GM12878 (cell line): Measurements from ENCODE around the gene ANAPC5. TPM values are rescaled to one million over a fixed set of nuclear protein-coding genes. Genes with fewer than 3 reads are reported as not detected.
A peak's percentile ranks its signal among the peaks of the same experiment; 100 is the strongest.

Experiments
- ATAC-seq: fragments of 200-7000 bp; cut with Tn5 transposase; 3 replicates; pipeline ENCODE4 v1.9.1; 2020; ENCODE audit warnings: mild to moderate bottlenecking, moderate library complexity
- BruUV-seq: library from RNA; stranded (reverse); fragments of 400-500 nt; replicated peaks from 2 replicates; lab custom pipeline; 2021; lab: Mats Ljungman, UMichigan
- CTCF ChIA-PET: fragments of 300-600 bp; sonication (Branson Sonifier 250); formaldehyde crosslinking; extraction: SDS; loops from one replicate; lab custom pipeline; 2021; ENCODE audit warnings: inconsistent platforms; lab: Yijun Ruan, JAX
- POLR2A ChIA-PET: fragments of 350-600 bp; formaldehyde crosslinking; extraction: SDS; loops from one replicate; lab custom pipeline; 2021; ENCODE audit warnings: inconsistent platforms; lab: Charles Lee
- RAD21 ChIA-PET: fragments of 300-600 bp; sonication (Branson Sonifier 250); formaldehyde crosslinking; loops from one replicate; lab custom pipeline; 2023; ENCODE audit warnings: antibody characterized with exemption; ENCODE audit not compliant: unreplicated experiment; lab: Charles Lee
- SMC1A ChIA-PET: fragments of 300-600 bp; sonication (Branson Sonifier 250); formaldehyde crosslinking; loops from one replicate; lab custom pipeline; 2023; ENCODE audit not compliant: unreplicated experiment, uncharacterized antibody; lab: Charles Lee
- DNase-seq: peaks from one replicate; pipeline ENCODE4 v3.0.0-alpha.2; 2011; ENCODE audit warnings: low read depth, low spot score
- FAIRE-seq: peaks from 3 replicates; lab custom pipeline; 2011; peaks lifted over from hg19 to GRCh38; lab: Jason Lieb, UNC
- H2AFZ ChIP-seq: 2 replicates; pipeline ENCODE4 v1.6.0; 2011; ENCODE audit warnings: low read depth, low read length, control low read depth; ENCODE audit not compliant: control insufficient read depth
- H3K27ac ChIP-seq: 2 replicates; pipeline ENCODE4 v1.5.1; 2011; ENCODE audit warnings: control low read depth; ENCODE audit not compliant: control insufficient read depth, insufficient read depth
- H3K27me3 ChIP-seq, 2 experiments: replicated peaks in 1 of 2; 2 replicates each; pipeline versions ENCODE4 v1.6.0 to v1.6.1; 2011; ENCODE audit warnings: low read length in 1 of 2; ENCODE audit not compliant: control insufficient read depth in 2 of 2, insufficient read depth in 2 of 2
- H3K36me3 ChIP-seq, 2 experiments: 2 replicates each; pipeline ENCODE4 v1.5.1; 2011; ENCODE audit warnings: low read length in 1 of 2; ENCODE audit not compliant: control insufficient read depth in 2 of 2, insufficient read depth in 2 of 2
- H3K4me1 ChIP-seq: 2 replicates; pipeline ENCODE4 v1.6.1; 2011; ENCODE audit warnings: mild to moderate bottlenecking, low read length, moderate library complexity, mixed read lengths; ENCODE audit not compliant: control insufficient read depth, insufficient read depth
- H3K4me2 ChIP-seq: 2 replicates; pipeline ENCODE4 v1.6.0; 2011; ENCODE audit warnings: control low read depth; ENCODE audit not compliant: control insufficient read depth, insufficient read depth
- H3K4me3 ChIP-seq: fragments of 200-600 bp; sonication (generic); 2 replicates; pipeline ENCODE4 v1.5.1; 2016
- H3K79me2 ChIP-seq: 2 replicates; pipeline ENCODE4 v1.6.0; 2011; ENCODE audit warnings: low read length; ENCODE audit not compliant: control insufficient read depth, insufficient read depth
- H3K9ac ChIP-seq: 2 replicates; pipeline ENCODE4 v1.8.0; 2011; ENCODE audit warnings: low read length, control low read depth, mixed read lengths; ENCODE audit not compliant: control insufficient read depth, insufficient read depth
- H3K9me3 ChIP-seq: replicated peaks from 3 replicates; pipeline ENCODE4 v1.5.1; 2011; ENCODE audit warnings: mild to moderate bottlenecking, low read length; ENCODE audit not compliant: control insufficient read depth, insufficient read depth
- H4K20me1 ChIP-seq: 2 replicates; pipeline ENCODE4 v1.6.0; 2011; ENCODE audit not compliant: control insufficient read depth, insufficient read depth
- HCFC1 ChIP-seq: fragments of 150-350 bp; IDR thresholded peaks from 2 replicates; pipeline ENCODE4 v1.6.1; 2014; ENCODE audit warnings: low read length
- NR2F1 ChIP-seq: fragments of 450-650 bp; conservative IDR thresholded peaks from 2 replicates; pipeline ENCODE4 v1.6.1; 2017; ENCODE audit warnings: mild to moderate bottlenecking
- SMARCA5 ChIP-seq: fragments of 450-650 bp; IDR thresholded peaks from 2 replicates; pipeline ENCODE4 v1.6.1; 2017; ENCODE audit warnings: mild to moderate bottlenecking
- WGBS: methylation state at CpG from one replicate; pipeline ENCODE4 v1.1.6; 2016; ENCODE audit warnings: low lambda C conversion rate; ENCODE audit not compliant: insufficient replicate concordance, insufficient coverage; ENCODE audit errors: missing lambda C conversion rate; 5-methylcytosine and 5-hydroxymethylcytosine counted together
- in situ Hi-C: fragments of 300-500 bp; cut with MboI; formaldehyde crosslinking; loops from 9 replicates; pipeline ENCODE4 v1.14.3; 2018; ENCODE audit warnings: mixed read lengths
- intact Hi-C: fragments of 100-400 bp; cut with micrococcal nuclease; formaldehyde crosslinking; loops from one replicate; pipeline ENCODE4 v1.14.2; 2022; ENCODE audit not compliant: unreplicated experiment
- polyA plus RNA-seq, 11 experiments: library from polyadenylated mRNA; depleted of rRNA in 4 of 11; unstranded in 6 of 11; stranded (reverse) in 5 of 11; fragments of >200 nt; fragmentation: Nextera tagmentation in 4 of 11; fragmentation: Illumina TruSeq in 1 of 11; extraction: Ambion mirVana in 4 of 11; extraction: Trizol in 1 of 11; gene quantifications; 1 replicate in 1 of 11; 2 replicates in 10 of 11; pipeline versions ENCODE4 v1.2.1 to v1.2.3, GENCODE V29; 2011 to 2016; ENCODE audit warnings: inconsistent platforms in 2 of 11, missing spikeins in 2 of 11, low read depth in 1 of 11
- total RNA-seq, 4 experiments: library from RNA; depleted of rRNA in 3 of 4; stranded (reverse); fragments of >200 nt in 3 of 4; fragmentation: Illumina TruSeq in 1 of 4; extraction: Trizol in 1 of 4; gene quantifications; 2 replicates each; pipeline versions ENCODE4 v1.2.1 to v1.2.3, GENCODE V29; 2013 to 2021
- TF ChIP-seq, protein P1 (sequence below): IDR thresholded peaks from 2 replicates; pipeline ENCODE4 v1.6.1; 2012; ENCODE audit warnings: low read depth, low read length, improper control_type of control experiment
- TF ChIP-seq, protein P2 (sequence below): fragments of 450-650 bp; IDR thresholded peaks from 2 replicates; pipeline ENCODE4 v1.6.1; 2017; ENCODE audit warnings: borderline replicate concordance
- TF ChIP-seq, protein P3 (sequence below): fragments of 450-650 bp; IDR thresholded peaks from 2 replicates; pipeline ENCODE4 v1.6.1; 2016; ENCODE audit warnings: mild to moderate bottlenecking

The ANAPC5 gene
- total and polyA plus RNA-seq, 10 of the 15 experiments (the other 5 are each of a cell fraction or from before 2014, with no cell fraction given) = 102 to 227 (median 166) TPM

DNA sequence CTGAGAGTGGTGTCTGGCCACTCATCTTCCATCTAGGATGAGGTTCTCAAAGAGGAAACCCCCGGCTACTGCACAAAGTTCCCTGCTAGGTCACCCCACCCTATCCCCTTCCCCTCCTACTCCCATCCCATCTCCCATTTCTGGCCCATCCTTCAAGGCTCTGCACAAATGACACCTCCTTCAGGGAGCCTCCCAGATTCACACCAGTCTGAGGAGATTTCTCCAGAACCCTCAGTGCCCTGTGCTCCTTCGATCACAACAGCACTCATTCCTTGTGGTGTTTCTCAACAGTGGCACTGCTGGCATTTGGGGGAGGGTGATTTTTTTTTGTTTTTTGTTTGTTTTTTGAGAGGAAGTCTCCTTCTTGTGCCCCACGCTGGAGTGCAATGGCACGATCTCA lies 58.6 kb downstream of the ANAPC5 start:
- ATAC-seq = no peak
- Histone ChIP-seq H3K27ac (no peak overlapping the region), H4K20me1 (no peaks in the 10 kb centered on the region; the same call in 1 of the 2 replicates), H3K4me1 (peaks cover 16% of the 10 kb centered on the region), H3K27me3 (no peaks in the 10 kb centered on the region), H3K4me2 (peak overlapping the region; percentile 25; the same call in 1 of the 2 replicates), H3K79me2 (peaks cover 38% of the 10 kb centered on the region), H3K9me3 (no peaks in the 10 kb centered on the region), H3K9ac (peak overlapping the region; percentile 16; the same call in 1 of the 2 replicates), H3K36me3 (peaks cover 0 to 8% of the 10 kb centered on the region in 2 experiments; a peak in 1 of 4 replicates), H3K4me3 (no peak overlapping the region), H2AFZ (no peak overlapping the region)
- intact Hi-C loops (no loop called here), in situ Hi-C loops (no loop called here)
- 98% methylated on average over 4 of the region's 4 CpGs for WGBS
- TF ChIP-seq, protein P1, sequence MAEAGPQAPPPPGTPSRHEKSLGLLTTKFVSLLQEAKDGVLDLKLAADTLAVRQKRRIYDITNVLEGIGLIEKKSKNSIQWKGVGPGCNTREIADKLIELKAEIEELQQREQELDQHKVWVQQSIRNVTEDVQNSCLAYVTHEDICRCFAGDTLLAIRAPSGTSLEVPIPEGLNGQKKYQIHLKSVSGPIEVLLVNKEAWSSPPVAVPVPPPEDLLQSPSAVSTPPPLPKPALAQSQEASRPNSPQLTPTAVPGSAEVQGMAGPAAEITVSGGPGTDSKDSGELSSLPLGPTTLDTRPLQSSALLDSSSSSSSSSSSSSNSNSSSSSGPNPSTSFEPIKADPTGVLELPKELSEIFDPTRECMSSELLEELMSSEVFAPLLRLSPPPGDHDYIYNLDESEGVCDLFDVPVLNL = no peak
- no peak for TF ChIP-seq HCFC1
- TF ChIP-seq NR2F1 = no peak
- 0 out of 2 replicates have a peak, but pooled peaks have one; percentile 34 for TF ChIP-seq SMARCA5
- TF ChIP-seq, protein P2, sequence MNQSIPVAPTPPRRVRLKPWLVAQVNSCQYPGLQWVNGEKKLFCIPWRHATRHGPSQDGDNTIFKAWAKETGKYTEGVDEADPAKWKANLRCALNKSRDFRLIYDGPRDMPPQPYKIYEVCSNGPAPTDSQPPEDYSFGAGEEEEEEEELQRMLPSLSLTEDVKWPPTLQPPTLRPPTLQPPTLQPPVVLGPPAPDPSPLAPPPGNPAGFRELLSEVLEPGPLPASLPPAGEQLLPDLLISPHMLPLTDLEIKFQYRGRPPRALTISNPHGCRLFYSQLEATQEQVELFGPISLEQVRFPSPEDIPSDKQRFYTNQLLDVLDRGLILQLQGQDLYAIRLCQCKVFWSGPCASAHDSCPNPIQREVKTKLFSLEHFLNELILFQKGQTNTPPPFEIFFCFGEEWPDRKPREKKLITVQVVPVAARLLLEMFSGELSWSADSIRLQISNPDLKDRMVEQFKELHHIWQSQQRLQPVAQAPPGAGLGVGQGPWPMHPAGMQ = no peak
- TF ChIP-seq, protein P3, sequence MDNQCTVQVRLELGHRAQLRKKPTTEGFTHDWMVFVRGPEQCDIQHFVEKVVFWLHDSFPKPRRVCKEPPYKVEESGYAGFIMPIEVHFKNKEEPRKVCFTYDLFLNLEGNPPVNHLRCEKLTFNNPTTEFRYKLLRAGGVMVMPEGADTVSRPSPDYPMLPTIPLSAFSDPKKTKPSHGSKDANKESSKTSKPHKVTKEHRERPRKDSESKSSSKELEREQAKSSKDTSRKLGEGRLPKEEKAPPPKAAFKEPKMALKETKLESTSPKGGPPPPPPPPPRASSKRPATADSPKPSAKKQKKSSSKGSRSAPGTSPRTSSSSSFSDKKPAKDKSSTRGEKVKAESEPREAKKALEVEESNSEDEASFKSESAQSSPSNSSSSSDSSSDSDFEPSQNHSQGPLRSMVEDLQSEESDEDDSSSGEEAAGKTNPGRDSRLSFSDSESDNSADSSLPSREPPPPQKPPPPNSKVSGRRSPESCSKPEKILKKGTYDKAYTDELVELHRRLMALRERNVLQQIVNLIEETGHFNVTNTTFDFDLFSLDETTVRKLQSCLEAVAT = peak; percentile 33; the same call in 1 of the 2 replicates
- BruUV-seq = no TSS peak
- DNase-seq = no peak
- ChIA-PET SMC1A (interaction anchor here (1.1 to 2.7 kb wide), 2 partner anchors 22 to 35 kb away, joined by 3 to 20 read pairs; no protein-coding TSS in a partner anchor), RAD21 (interaction anchor here (1.3 to 2.8 kb wide), 2 partner anchors 8 to 34 kb away, joined by 3 to 15 read pairs; no protein-coding TSS in a partner anchor), POLR2A (no interaction called here), CTCF (interaction anchor here (0.7 kb wide), 1 partner anchor 8 kb away, joined by 3 read pairs; no protein-coding TSS in a partner anchor)
- FAIRE-seq = no peak
